Heart left ventricle (tissue), 13 donors: ENCODE data around the gene HSD11B1L.

Experiments
- CTCF ChIP-seq, 12 donors: fragments of 200-600 bp; sonication (generic) in 4 of 12; IDR thresholded peaks; one replicate each; pipeline versions ENCODE4 v1.5.0 to v1.8.0; 2018 to 2022; ENCODE audit warnings: antibody characterized with exemption in 12 of 12, mild to moderate bottlenecking in 5 of 12
- POLR2A ChIP-seq, 2 donors: fragments of 450-650 bp; IDR thresholded peaks; one replicate each; pipeline ENCODE4 v1.6.1; 2017; ENCODE audit warnings: antibody characterized with exemption in 2 of 2, mild to moderate bottlenecking in 2 of 2, moderate library complexity in 2 of 2
- donor health status: ischemic (EF 13 %, LVEDD 7.1; RV severe dilation, severe dysfunction).
- donor health status: DM: no; HTN: yes; CAD: no.
- donor health status: DM: no; HTN: no; CAD: no.
- donor health status: ischemic (EF 25% LVEDD 6.9; RV normal size, moderate dysfunction).
- donor health status: ischemic (EF 25% LVEDD 5.7; RV mildly dilated, moderate dysfunction).
- donor health status: ischemic (EF 35%, LVEDD 5.7; RV mildly dilated, moderate dysfunction).
- donor health status: nonischemic (EF 11% LVEDD 7.7; RV severe dilation, severe dysfunction).
- donor health status: DM: yes; HTN: yes; CAD: no.
- donor health status: PGD.
- donor health status: ischemic (EF 29% LVEDD 5.4; RV normal size, mild dysfunction).
- donor health status: nonischemic (EF 23%, LVEDD 6.1; RV moderate dilation, normal function).

- TF ChIP-seq CTCF (IDR thresholded peaks at IDR 0.05) (no peak), POLR2A (IDR thresholded peaks at IDR 0.05) (no peak)
Observed at GRCh38 chr19:5635427-5635826, 45.4 kb upstream of the HSD11B1L start.
